GM18502 (cell line): Measurements from ENCODE around the gene BPIFA3.
"Not testable (repeated sequence)": the region's sequence is repeated elsewhere in the genome, so short reads cannot be mapped to it uniquely, and the experiment has no call there.

Source experiments
- ATAC-seq: cut with Tn5 transposase; IDR thresholded peaks from one replicate; pipeline ENCODE4 v1.9.1; 2021; ENCODE audit warnings: mild to moderate bottlenecking; ENCODE audit not compliant: unreplicated experiment, poor library complexity

The BPIFA3 gene

DNA sequence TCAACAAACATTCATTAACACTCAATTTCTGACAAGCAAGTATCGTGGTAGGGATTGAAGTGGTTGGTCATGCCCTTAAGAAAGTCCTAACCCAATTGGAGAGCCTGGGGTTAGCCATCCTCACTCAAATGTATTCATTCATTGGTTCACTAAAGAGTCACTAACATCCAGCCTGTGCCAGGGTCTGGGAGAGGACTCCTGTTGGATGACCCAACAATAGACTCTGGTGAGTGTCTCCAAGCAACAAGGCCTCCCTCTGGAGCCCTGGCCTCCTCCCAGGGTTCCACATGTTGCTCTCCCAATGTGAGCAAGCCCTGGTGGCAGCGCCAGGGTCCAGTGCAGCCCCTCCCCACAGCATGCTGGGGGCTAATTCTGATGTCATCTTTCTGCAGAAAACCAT is at the start of gene BPIFA3:
TSS of gene BPIFA3 (plus strand) at position 301 of the 400 bp plus-strand sequence. CDS start 185 bp downstream, outside the sequence.
- ATAC-seq, result no peak

DNA sequence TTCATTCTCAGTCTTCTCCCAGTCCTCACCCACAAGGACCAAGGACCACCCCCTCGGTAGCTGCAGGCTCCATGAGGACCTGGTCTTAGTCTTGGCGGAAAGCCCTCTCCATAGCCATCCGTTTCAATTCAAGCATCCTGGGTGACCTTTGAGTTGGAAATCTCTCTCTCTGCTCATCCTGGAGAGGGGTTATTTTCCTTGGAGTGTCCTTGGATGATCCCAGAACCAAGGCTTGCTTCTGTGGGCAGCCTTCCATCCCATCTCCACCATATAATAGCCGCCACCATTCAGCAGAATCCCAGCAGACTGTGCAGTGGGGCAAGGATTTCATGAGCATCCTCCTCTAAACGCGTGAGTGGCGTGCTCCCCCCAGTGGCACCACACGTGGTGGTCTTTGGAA is 49.3 kb upstream of the BPIFA3 start, which contains the start of gene BPIFA2:
TSS of gene BPIFA2 (plus strand) at position 301 of the 400 bp plus-strand sequence. CDS start 987 bp downstream, outside the sequence.
- ATAC-seq, result no peak

- ATAC-seq, result no peak
These were observed 47.9 kb upstream of the BPIFA3 start for GRCh38 chr20:33169176-33169794.

DNA sequence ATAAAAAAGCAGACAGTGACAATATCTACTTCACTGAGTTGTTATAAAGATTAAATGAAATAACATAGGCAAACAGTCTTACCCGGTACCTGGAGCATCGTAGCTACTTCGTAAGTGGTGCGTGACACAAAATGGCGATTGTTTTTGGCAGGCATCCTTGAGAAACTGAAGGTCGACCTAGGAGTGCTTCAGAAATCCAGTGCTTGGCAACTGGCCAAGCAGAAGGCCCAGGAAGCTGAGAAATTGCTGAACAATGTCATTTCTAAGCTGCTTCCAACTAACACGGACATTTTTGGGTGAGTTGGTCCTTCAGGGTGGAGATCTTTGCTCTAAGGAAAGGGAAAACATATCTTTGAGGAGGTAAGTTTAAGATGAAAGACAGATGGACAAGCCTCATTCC is 44.4 kb upstream of the BPIFA3 start:
- no peak for ATAC-seq

GRCh38 chr20:33175123-33175522 is 42.0 kb upstream of the BPIFA3 start:
- no peak for ATAC-seq

DNA sequence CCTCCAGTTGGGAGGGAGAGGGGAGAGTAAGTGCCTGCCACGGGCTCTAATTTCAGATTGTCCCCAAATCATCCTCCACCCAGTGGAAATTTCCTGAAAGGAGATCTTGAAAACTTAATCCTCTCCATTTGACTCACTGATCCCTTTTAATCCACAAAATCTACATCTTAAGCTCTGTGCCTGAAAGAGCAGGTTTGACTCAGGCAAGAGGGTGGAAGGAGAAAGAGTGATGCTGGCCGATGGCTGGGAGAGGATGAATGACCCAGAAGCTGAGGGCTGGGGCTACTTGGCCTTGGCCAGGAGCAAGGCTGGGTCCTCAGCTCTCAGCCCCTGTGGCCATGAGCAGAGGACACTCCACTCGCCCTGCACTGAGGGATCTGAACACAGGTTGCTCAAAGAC is 41.1 kb upstream of the BPIFA3 start:
- ATAC-seq, result no peak

DNA sequence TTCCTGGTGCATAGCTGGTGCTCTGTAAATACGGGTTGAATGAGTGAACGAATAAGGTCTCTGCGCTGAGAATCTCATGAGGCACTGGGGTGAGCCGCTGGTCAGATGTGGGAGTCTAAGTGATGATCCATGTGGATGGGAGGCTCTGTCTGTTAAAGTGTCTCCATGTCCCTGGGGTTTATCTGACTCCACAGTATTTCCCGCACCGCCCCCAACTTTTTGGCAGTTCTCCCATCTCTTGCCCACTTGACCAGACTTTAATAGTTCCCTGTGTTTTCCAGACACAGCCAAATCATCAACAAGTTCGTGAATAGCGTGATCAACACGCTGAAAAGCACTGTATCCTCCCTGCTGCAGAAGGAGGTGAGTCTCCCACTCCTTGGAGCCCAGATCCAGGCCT is 39.3 kb upstream of the BPIFA3 start:
- ATAC-seq, result no peak

GRCh38 chr20:33178726-33179125 is 38.4 kb upstream of the BPIFA3 start:
- no peak for ATAC-seq

DNA sequence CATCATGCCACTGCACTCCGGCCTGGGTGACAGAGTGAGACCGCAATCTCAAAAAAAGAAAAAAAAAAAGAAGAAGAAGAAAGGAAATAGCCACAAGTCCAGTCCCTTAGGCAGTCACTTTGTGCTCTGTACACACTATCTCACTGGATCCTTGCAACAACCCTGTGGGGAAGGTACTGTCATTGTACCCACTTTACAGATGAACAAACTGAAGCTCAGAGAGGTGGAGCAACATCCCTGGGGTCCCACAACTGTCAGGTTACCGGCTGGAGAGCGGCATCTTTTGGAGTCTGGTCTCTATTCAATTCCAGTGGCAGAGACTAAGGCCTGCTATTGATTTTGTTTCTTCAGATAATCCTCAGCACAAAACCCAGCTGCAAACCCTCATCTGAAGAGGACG is 37.0 kb upstream of the BPIFA3 start:
- ATAC-seq, result no peak

DNA sequence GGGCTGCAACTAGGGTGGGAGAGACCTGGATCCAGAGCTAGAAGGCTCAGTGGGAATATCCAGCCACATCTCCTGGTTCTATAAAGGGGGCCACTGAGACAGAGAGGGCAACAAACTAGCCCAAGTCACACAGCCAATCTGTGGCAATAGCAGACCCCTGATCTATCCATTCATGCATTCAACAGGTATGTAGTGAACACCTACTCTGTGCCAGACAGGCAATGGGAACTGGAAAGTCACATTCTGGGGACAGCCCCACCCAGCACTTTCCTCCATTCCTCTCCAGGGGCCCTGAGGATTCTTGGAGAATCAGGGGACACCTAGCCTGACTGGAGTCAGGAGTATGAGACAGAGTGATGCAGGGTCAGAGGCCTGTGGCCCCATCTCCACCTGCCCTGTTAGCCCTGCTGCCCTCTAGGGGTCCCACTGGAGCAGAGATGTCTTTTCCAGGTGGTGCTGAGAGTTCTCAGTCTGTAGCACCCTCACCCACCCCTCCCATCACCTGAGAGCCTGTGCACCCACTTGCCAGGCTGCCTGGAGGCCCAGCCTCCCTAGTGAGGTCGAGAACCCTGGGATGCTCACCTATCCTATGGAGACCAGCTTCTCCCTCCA is 35.6 kb upstream of the BPIFA3 start:
- no peak for ATAC-seq

GRCh38 chr20:33183312-33183711 is 33.8 kb upstream of the BPIFA3 start:
- ATAC-seq, result no peak

- ATAC-seq, result not testable (repeated sequence)
These were observed 32.0 kb upstream of the BPIFA3 start for GRCh38 chr20:33185031-33185590.

- ATAC-seq, result no peak
These were observed 29.7 kb upstream of the BPIFA3 start for GRCh38 chr20:33187491-33187890.

- no peak for ATAC-seq
These were observed 28.7 kb upstream of the BPIFA3 start for GRCh38 chr20:33188421-33188820.

GRCh38 chr20:33191484-33191883 is 25.7 kb upstream of the BPIFA3 start:
- ATAC-seq, result no peak

DNA sequence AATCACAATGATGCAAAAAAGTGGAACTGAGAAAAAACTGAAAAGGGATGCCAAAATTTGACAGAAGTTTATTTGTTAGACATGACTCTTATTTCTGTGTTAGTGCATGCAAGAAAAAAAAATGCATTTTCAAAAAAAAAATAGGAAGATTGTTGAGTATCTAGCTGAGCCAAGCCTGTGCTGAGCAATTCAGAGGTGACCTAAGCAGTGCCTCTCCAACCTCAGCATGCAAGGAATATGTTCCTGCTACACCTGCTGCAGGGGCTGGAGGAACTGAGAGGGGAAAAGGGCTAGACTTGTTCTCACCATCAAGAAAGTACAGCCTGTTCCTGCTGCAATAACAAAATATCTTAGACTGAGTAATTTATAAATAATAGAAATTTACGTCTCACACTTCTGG is 25.2 kb upstream of the BPIFA3 start:
- no peak for ATAC-seq

DNA sequence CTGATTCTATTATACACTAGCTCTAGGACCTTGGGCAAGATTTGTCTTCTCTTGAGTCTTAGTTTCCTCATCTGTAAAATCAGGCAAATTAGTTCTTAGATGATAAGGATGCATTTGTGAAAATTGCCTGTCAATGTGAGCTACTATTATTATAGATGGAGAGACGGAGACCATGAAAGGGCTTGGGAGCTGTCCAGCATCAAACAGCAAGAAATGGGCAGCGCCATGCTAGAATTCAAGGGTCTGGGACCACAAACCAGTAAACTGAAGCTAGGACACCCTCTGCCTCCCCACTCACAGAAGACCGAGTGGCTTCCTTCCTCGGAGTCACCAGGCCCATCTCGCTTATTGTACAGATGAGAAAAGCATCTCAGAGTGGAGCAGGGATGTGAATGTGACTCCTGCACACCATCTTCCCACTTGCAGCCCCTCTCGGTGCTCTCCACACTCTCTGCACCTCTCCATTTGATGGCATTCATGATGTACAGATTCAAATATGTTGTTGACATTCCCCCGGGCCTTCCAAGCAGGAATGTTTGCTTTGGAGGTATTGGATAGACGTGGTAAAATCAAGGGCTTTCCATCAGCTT is 24.1 kb upstream of the BPIFA3 start:
- ATAC-seq, result no peak

GRCh38 chr20:33199026-33199425 is 18.1 kb upstream of the BPIFA3 start:
- ATAC-seq, result no peak

DNA sequence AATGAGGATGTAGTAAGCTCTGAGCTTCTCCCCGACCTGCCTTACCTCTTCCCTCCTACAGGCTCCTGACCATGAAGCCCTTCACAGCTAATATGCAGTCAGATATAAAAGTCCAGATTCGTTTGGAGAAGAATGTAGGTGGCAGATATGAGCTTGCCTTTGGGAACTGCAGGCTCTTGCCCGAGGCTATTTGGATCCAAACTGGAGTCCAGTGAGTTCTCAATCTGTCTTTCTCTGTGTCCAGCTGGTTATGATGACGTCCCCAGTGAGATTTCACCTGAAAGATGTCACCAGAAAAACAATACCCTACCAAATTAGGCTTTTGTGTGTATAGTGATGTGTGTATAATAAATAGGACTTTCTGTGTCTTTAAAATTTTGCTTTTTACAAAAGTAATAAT is 14.7 kb upstream of the BPIFA3 start:
- ATAC-seq, result no peak

- ATAC-seq, result no peak
These were observed 13.7 kb upstream of the BPIFA3 start for GRCh38 chr20:33203444-33203843.

- no peak for ATAC-seq
These were observed 7.4 kb upstream of the BPIFA3 start for GRCh38 chr20:33209789-33210188.
